ENCODE measurements around the gene FHOD3.

DNA sequence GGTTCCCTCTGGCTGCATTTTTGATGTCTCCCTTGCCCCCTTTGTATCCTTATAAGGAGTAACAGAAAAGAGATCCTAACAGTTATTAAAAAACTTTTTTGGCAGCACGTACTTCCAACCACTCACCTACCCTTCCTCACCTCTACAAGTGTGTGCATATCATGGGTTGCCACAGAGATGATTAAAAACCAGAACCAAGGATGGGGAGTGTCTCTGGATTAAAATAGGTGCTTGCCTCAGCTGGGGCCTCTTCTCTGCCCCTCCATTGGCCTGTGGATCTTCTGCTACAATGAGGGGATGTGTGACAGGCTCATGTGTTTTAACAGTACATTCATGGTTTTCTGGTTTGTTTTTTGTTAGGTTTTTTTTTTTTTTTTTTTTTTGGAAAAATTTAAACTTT lies 160.8 kb downstream of the FHOD3 start:
- TF ChIP-seq, protein P1, sequence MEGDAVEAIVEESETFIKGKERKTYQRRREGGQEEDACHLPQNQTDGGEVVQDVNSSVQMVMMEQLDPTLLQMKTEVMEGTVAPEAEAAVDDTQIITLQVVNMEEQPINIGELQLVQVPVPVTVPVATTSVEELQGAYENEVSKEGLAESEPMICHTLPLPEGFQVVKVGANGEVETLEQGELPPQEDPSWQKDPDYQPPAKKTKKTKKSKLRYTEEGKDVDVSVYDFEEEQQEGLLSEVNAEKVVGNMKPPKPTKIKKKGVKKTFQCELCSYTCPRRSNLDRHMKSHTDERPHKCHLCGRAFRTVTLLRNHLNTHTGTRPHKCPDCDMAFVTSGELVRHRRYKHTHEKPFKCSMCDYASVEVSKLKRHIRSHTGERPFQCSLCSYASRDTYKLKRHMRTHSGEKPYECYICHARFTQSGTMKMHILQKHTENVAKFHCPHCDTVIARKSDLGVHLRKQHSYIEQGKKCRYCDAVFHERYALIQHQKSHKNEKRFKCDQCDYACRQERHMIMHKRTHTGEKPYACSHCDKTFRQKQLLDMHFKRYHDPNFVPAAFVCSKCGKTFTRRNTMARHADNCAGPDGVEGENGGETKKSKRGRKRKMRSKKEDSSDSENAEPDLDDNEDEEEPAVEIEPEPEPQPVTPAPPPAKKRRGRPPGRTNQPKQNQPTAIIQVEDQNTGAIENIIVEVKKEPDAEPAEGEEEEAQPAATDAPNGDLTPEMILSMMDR (IDR thresholded peaks at IDR 0.05) = no peak
- TF ChIP-seq POLR2A (IDR thresholded peaks at IDR 0.05) = no peak
